HG03135 (cell line): ENCODE data around the gene CISTR.
"Not testable (repeated sequence)": the region's sequence is repeated elsewhere in the genome, so short reads cannot be mapped to it uniquely, and the experiment has no call there.

Experiments
- ATAC-seq: cut with Tn5 transposase; IDR thresholded peaks from one replicate; pipeline ENCODE4 v1.9.1; 2021; ENCODE audit warnings: mild to moderate bottlenecking, moderate library complexity; ENCODE audit not compliant: unreplicated experiment

The CISTR gene

GRCh38 chr12:53722450-53723041 is 29.2 kb downstream of the CISTR start:
- ATAC-seq = no peak

- no peak for ATAC-seq
Measured at GRCh38 chr12:53720946-53721345, 30.8 kb downstream of the CISTR start.

- ATAC-seq = no peak
Measured at GRCh38 chr12:53719649-53720048, 32.1 kb downstream of the CISTR start.

DNA sequence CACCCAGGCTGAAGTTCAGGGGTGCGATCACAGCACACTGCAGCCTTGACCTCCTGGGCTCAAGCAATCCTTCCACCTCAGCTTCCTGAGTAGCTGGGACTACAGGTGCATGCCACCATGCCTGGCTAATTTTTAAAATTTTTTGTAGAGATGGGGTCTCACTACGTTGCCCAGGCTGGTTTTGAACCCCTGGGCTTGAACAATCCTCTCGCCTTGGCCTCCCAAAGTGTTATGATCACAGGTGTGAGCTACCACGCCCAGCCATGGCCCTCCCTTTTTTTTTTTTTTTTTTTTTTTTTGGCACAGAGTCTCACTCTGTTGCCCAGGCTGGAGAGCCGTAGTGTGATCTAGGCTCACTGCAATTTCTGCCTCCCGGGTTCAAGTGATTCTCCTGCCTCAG is 33.2 kb downstream of the CISTR start:
- ATAC-seq = not testable (repeated sequence)

DNA sequence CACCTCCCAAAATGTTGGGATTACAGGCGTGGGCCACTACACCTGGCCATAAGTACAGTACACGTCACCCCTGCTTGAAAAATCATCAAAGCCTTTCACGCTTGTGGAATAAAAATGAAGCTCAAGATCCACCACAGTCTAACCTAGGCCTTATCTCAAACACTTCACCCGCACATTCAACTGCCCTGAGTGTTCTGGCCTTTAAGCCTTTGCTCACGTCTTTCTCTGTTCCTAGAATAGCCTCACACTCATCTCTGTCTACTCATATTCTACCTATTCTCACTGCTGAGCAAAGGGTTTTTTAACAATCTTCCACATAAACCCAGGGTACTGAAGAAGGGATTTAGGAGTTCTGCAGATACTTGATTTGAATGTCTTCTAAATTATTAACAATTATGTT is 34.5 kb downstream of the CISTR start:
- ATAC-seq = no peak

GRCh38 chr12:53714004-53714403 is 37.8 kb downstream of the CISTR start:
- no peak for ATAC-seq

GRCh38 chr12:53713516-53713915 is 38.3 kb downstream of the CISTR start:
- ATAC-seq = no peak

DNA sequence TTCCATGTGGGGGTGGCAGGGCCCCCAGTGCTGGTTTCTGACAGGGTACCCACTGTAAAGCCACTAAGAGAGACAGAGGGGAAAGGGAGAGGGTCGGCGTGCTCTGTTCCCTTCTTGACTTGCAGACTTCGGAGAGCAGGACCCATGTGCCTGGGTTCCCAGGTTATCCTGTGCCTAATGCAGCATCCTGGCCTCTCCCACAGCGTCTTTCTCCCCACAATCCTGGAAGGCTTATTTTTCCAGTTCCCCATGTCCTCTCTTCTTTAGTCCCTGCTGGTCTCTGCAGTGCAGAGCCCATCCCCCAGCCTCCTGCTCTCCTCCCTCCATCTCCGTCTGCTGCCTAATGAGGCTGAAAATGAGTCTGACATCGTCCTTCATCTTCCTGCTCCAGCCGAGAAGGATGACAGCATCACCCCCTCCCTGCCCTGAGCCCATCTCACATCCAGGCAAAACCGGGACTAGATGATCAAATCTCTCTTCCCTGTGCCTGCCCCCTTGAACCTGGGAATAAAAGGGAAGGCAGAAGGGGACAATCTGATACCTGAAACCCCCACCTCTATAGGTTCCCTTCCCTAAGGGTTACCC is 39.6 kb downstream of the CISTR start:
- no peak for ATAC-seq

DNA sequence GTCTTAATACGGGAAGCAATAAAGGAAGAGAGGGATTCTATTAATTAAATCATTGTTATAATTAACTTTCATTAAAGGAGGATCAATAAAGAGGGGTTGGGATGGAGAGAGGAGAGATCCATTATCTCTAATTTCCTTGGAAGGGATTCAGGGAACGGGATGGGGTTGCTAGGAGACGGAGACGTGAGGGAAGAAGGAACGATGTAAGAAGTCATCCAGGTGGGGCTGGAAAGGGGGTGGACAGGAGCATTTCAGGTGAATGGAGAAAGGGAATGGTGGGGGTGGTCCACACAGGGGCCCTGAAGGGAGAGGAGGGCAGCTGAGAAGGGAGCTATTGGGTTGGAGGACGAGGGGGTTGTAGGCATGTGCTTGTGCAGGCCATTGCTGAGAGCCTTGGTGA is 41.7 kb downstream of the CISTR start:
- no peak for ATAC-seq

DNA sequence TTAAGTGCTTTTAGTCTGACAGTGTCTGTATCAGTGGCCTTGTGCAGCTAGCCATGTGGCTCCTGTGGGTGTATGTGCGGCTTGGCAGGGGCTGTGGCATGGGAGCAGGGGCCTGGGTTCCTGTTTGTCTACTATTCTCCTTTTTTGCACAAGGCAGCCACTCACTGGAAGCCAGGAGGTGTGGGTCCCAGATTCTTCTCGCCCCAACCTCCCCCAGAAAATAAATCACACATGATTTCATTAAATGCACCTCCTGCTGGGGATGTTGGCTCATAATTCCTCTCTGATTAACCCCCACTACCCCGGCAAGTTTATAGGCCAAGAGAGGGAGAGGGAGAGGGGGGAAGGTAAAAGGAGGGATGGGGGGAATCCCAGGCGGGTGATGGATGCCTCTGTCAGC is 42.1 kb downstream of the CISTR start:
- ATAC-seq = no peak

DNA sequence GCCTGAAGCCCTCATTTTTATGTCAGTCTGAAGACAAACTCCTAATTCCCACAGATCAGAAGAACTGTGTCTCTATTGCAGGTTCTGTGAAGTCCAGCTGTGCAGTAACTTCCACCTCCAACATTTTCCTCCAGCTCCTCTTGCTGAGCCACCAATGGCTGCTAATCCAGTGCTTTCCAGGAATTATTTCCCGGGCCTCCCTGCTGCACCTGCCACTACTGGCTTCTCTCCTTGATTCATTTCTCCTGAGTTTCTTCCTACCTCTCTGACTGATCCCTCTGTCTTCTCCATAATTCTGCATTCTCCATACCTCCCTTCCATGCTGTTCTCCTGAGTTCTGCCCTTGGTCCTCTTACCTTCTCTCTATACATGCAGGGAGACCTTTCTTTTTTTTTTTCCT is 45.7 kb downstream of the CISTR start:
- no peak for ATAC-seq

DNA sequence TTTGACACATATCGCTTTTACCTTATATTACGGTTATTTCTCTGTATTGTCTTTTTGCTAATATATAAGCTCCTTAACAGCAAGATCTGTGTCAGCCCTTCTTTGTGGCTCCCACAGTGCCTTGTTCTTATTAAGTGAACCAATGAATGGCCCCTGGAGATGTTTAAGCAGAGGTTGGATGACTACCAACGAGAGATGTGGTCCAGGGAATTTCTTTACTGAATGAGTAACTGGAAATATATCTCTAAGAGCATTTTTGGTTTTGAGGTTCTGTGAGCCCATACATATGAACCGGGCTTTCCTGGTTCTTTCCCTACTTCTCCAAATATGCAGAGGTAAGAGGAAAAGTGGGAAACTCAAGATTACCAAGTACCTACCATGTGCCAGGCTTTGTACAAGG is 48.0 kb downstream of the CISTR start:
- ATAC-seq = no peak

- ATAC-seq = no peak
Measured at GRCh38 chr12:53701518-53702264, 50.1 kb downstream of the CISTR start.

- no peak for ATAC-seq
Measured at GRCh38 chr12:53700567-53700966, 51.2 kb downstream of the CISTR start.

DNA sequence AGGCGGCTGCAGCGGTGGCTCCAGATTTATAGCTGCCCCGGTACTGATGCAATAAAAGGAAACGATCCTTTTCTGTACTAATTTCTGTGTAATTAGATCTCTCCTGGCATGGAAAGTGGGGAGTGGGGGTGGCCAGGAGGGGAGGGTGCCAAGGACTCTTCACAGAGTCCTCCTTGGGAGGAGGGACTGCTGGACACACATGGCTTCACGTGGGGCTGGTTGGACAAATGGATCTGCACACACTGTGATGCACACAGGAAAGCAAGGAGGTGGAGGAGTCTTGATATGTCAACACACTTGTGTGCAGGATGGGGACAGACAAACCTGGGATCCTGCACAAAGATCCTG is 52.1 kb downstream of the CISTR start:
- ATAC-seq = no peak

GRCh38 chr12:53698948-53699677 is 52.7 kb downstream of the CISTR start:
- no peak for ATAC-seq

DNA sequence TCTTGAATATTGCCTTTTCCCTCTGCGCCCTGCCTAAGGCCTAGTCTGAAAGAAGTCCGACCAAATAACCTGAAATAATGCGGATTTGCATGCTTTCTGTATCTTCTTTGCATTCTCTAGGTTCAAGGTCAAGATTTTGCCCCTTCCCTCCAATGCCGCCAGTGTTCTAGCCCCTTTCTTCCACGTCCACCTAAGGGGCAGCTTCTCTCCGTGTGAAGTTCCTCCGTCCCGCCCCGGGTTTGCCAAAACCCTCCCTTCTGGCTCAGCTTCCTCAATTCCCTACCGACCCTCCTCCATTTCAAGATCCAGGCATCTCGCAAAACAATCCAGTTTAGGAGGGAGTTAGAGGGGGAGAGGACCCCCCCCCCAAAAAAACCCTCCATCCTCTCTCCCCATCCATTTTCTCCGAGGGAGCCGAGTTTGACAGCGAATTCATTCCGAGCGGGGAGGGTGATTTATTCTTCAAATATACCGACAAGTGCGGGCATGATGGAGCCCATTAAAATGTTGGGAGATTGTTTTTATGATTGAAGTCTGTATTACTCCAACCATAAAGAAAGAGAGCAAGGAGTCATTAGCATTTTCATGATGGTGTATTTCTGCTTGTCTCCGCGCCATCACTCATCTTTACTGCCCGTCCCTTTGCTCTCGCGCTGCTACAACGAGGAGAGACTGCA is 55.0 kb downstream of the CISTR start:
- no peak for ATAC-seq
